Omental fat pad (tissue), 4 donors: Measurements from ENCODE around the gene KEL. TPM values are rescaled to one million over a fixed set of nuclear protein-coding genes. Genes with fewer than 3 reads are reported as not detected.

ENCODE experiments used
- ATAC-seq: fragments of 150-250 bp; one replicate; pipeline ENCODE4 v1.9.1; 2016; ENCODE audit warnings: mild to moderate bottlenecking, moderate library complexity; ENCODE audit not compliant: low FRiP score
- DNase-seq: peaks from one replicate; pipeline ENCODE4 v3.0.0-alpha.2; 2019; ENCODE audit warnings: low spot score
- total RNA-seq, 4 donors: library from RNA; depleted of rRNA; stranded (reverse); fragments of >200 nt; gene quantifications; one replicate each; pipeline ENCODE4 v1.1.0, GENCODE V29; 2016
- TF ChIP-seq, protein P1 (sequence below), 3 donors: fragments of 450-650 bp; IDR thresholded peaks; one replicate each; pipeline ENCODE4 v1.5.1; 2016 to 2017; ENCODE audit warnings: antibody characterized with exemption in 3 of 3, mild to moderate bottlenecking in 3 of 3, moderate library complexity in 2 of 3

Gene KEL
- total RNA-seq, 4 donors from 2014 or later, result 0.28 to 0.96 TPM; not detected in 2

DNA sequence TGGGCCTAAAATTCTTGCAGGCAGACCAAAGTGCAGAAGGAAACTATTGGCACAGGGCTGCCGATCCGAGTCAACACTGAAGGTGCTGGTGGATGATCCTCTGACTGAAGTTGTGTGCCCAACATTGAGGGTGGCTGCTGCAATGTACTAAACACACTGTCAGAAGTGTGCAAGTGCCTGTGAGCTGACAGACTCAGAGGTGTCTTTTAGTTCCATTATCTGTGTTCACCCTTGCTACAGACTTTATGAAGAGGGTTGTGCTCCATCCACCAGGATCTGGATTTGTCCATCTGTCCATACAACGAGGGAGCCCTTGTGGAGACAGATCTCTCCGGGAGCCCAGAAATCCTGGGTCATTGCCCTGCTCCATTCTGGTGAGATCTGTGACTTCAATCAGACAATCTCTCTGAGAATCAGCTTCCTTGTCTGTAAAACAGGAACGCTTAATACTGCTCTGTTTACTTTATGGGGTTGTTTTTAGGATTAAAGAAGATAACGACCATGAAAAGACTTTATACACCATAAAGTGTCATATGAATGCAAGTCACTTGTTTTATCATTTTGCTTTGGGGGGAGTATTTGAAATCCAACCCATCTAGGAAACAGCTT lies 67.1 kb downstream of the KEL start:
- TF ChIP-seq, protein P1, sequence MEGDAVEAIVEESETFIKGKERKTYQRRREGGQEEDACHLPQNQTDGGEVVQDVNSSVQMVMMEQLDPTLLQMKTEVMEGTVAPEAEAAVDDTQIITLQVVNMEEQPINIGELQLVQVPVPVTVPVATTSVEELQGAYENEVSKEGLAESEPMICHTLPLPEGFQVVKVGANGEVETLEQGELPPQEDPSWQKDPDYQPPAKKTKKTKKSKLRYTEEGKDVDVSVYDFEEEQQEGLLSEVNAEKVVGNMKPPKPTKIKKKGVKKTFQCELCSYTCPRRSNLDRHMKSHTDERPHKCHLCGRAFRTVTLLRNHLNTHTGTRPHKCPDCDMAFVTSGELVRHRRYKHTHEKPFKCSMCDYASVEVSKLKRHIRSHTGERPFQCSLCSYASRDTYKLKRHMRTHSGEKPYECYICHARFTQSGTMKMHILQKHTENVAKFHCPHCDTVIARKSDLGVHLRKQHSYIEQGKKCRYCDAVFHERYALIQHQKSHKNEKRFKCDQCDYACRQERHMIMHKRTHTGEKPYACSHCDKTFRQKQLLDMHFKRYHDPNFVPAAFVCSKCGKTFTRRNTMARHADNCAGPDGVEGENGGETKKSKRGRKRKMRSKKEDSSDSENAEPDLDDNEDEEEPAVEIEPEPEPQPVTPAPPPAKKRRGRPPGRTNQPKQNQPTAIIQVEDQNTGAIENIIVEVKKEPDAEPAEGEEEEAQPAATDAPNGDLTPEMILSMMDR (IDR thresholded peaks at IDR 0.05), result no peak
- no peak for DNase-seq
- no peak for ATAC-seq

DNA sequence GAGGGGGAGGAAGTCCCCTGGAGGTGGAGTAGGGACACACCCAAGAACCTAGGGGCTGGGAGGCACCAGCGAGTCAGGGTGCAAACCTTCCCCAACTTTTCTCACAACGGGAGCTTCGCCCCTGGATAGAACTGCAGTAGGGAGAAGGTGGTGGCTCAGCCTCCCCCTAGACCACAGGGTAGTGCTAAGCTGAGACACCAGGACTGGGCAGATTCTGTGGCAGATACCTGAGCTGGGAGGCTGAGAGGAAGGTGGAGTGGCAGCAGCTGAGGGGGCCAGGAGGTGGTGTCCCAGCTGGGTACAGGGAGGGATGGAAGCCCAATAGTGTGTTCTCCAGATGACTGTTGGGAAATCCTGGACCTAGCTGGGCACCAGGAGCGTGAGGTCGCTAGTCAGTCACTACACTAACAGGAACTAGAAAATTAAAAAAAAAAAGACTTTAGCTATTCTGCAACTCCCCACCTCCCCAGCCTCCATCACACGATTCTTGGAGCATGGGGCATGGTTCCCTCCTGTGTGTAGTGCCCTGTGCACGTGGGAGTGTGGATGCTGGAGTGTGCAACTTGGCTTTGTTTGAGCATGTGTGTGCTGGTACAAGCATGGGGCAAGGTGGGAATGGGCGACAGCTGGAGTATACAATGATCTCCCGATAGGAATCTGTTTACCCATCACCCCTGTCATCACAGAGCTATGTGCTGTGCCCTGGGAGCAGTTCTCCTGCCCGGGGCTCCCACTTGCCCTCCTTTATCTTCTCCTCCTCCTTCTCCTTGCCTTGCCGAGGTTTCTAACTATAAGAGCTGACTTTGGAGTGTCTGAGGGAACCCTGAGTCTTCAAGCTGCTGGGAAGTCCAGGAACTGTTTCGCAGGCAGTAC lies 67.8 kb downstream of the KEL start:
- TF ChIP-seq, protein P1 (IDR thresholded peaks at IDR 0.05), result no peak
- DNase-seq (no peak), ATAC-seq (no peak)

GRCh38 chr7:142892951-142893350 lies 69.2 kb downstream of the KEL start:
- TF ChIP-seq, protein P1 (IDR thresholded peaks at IDR 0.05), result no peak
- DNase-seq (no peak), ATAC-seq (no peak)

GRCh38 chr7:142891490-142892082 lies 70.6 kb downstream of the KEL start:
- TF ChIP-seq, protein P1 (IDR thresholded peaks at IDR 0.05), result no peak
- no peak for ATAC-seq
- DNase-seq, result no peak

Other genes with a start within 250 kb of the KEL start
- gene PRSS1, start 212.9 kb downstream of the KEL start, total RNA-seq, result not detected
- 1 to 10 TPM in 1 of 4 donors, under 1 TPM in 1, not detected in 2; 0.72 to 1.3 TPM for gene PRSS2, start 191.4 kb downstream of the KEL start, total RNA-seq
- 10 to 100 TPM; 16.9 to 89.0 (median 45.7) TPM for gene EPHB6, start 107.3 kb downstream of the KEL start, total RNA-seq
- gene TRPV6, start 76.6 kb downstream of the KEL start, total RNA-seq, result under 1 TPM; under 0.01 to 0.65 (median 0.52) TPM
- gene TRPV5, start 28.6 kb downstream of the KEL start, total RNA-seq, result not detected
- gene LLCFC1, start 22.9 kb downstream of the KEL start, total RNA-seq, result not detected
- gene OR9A2, start 64.8 kb upstream of the KEL start, total RNA-seq, result not detected
- not detected for gene OR6V1, start 90.0 kb upstream of the KEL start, total RNA-seq
- gene PIP, start 169.7 kb upstream of the KEL start, total RNA-seq, result not detected
- not detected for gene TAS2R39, start 221.1 kb upstream of the KEL start, total RNA-seq